ENCODE data around the gene PHACTR1.

PHACTR1 gene

GRCh38 chr6:12861603-12862002 is 145.0 kb downstream of the PHACTR1 start:
- H3K4me3 ChIP-seq (ENCODE audit: low read depth, low read length): no peak overlapping the region
- no peak for DNase-seq (ENCODE audit: low read depth)
- no peak for TF ChIP-seq CTCF (IDR thresholded peaks at IDR 0.05; ENCODE audit: insufficient read depth, low read depth, low read length, missing control alignments)

GRCh38 chr6:12865117-12865516 is 148.6 kb downstream of the PHACTR1 start:
- DNase-seq (ENCODE audit: low read depth): no peak
- H3K4me3 ChIP-seq (ENCODE audit: low read depth, low read length): no peak overlapping the region
- no peak for TF ChIP-seq CTCF (IDR thresholded peaks at IDR 0.05; ENCODE audit: insufficient read depth, low read depth, low read length, missing control alignments)

- no peak overlapping the region for H3K4me3 ChIP-seq (ENCODE audit: low read depth, low read length)
- DNase-seq (ENCODE audit: low read depth): no peak
- TF ChIP-seq CTCF (IDR thresholded peaks at IDR 0.05; ENCODE audit: insufficient read depth, low read depth, low read length, missing control alignments): no peak
Observed at GRCh38 chr6:12865671-12866181, 149.2 kb downstream of the PHACTR1 start.

GRCh38 chr6:12866422-12867029 is 150.0 kb downstream of the PHACTR1 start:
- DNase-seq (ENCODE audit: low read depth): no peak
- no peak for TF ChIP-seq CTCF (IDR thresholded peaks at IDR 0.05; ENCODE audit: insufficient read depth, low read depth, low read length, missing control alignments)
- H3K4me3 ChIP-seq (ENCODE audit: low read depth, low read length): no peak overlapping the region

- DNase-seq (ENCODE audit: low read depth): no peak
- TF ChIP-seq CTCF (IDR thresholded peaks at IDR 0.05; ENCODE audit: insufficient read depth, low read depth, low read length, missing control alignments): no peak
Observed at GRCh38 chr6:12869816-12870432, 153.4 kb downstream of the PHACTR1 start.

GRCh38 chr6:12873691-12874090 is 157.1 kb downstream of the PHACTR1 start:
- no peak for DNase-seq (ENCODE audit: low read depth)
- no peak for TF ChIP-seq CTCF (IDR thresholded peaks at IDR 0.05; ENCODE audit: insufficient read depth, low read depth, low read length, missing control alignments)
- H3K4me3 ChIP-seq (ENCODE audit: low read depth, low read length): no peak overlapping the region

More at GRCh38 chr6:12869816-12870432, 153.4 kb downstream of the PHACTR1 start:
- no peak overlapping the region for H3K4me3 ChIP-seq (ENCODE audit: low read depth, low read length)

Data from GM12865 (cell line).